CD4-positive, alpha-beta memory T cell (primary cell): ENCODE measurements around the gene IL17RC. TPM values are rescaled to one million over a fixed set of nuclear protein-coding genes. Genes with fewer than 3 reads are reported as not detected.
"Not testable (repeated sequence)": the region's sequence is repeated elsewhere in the genome, so short reads cannot be mapped to it uniquely, and the experiment has no call there.

ENCODE experiments used
- CTCF ChIA-PET: fragments of 350-600 bp; sonication (Branson Sonifier 250); formaldehyde crosslinking; loops from one replicate; lab custom pipeline; 2021; ENCODE audit warnings: inconsistent platforms; ENCODE audit not compliant: partially characterized antibody; lab: Charles Lee
- POLR2A ChIA-PET: fragments of 350-600 bp; sonication (Branson Sonifier 250); formaldehyde crosslinking; loops from one replicate; lab custom pipeline; 2021; ENCODE audit not compliant: partially characterized antibody; lab: Charles Lee
- DNase-seq, 5 donors: peaks; one replicate each; pipeline versions ENCODE4 v3.0.0 to v3.0.0-alpha.2; 2020 to 2022; ENCODE audit warnings: mixed read lengths in 1 of 5
- H3K27ac ChIP-seq: one replicate; pipeline ENCODE4 v1.7.0; 2013; ENCODE audit warnings: low read depth, low read length
- H3K27me3 ChIP-seq: 2 replicates; pipeline ENCODE4 v1.7.0; 2013; ENCODE audit warnings: mild to moderate bottlenecking, low read length, moderate library complexity; ENCODE audit not compliant: insufficient read depth
- H3K36me3 ChIP-seq: 2 replicates; pipeline ENCODE4 v1.7.0; 2013; ENCODE audit warnings: mild to moderate bottlenecking, low read length, moderate library complexity; ENCODE audit not compliant: insufficient read depth
- H3K4me1 ChIP-seq: 2 replicates; pipeline ENCODE4 v1.7.0; 2013; ENCODE audit warnings: mild to moderate bottlenecking, low read length, moderate library complexity; ENCODE audit not compliant: insufficient read depth
- H3K4me3 ChIP-seq, 2 donors: one replicate each; pipeline ENCODE4 v1.7.0; 2013; ENCODE audit warnings: low read length in 2 of 2, mild to moderate bottlenecking in 1 of 2
- H3K9me3 ChIP-seq, 2 donors: one replicate each; pipeline ENCODE4 v1.7.0; 2013; ENCODE audit warnings: low read length in 2 of 2, control low read depth in 1 of 2; ENCODE audit not compliant: control insufficient read depth in 1 of 2
- H3K27ac Mint-ChIP-seq, 7 donors: one replicate each; pipeline ENCODE4 v1.8.0; 2020 to 2021; ENCODE audit warnings: mixed read lengths in 7 of 7, mild to moderate bottlenecking in 6 of 7, inconsistent platforms in 3 of 7, moderate library complexity in 3 of 7
- H3K27me3 Mint-ChIP-seq, 2 donors: one replicate each; pipeline ENCODE4 v1.8.0; 2020 to 2021; ENCODE audit warnings: mixed read lengths in 2 of 2
- H3K36me3 Mint-ChIP-seq, 2 donors: one replicate each; pipeline ENCODE4 v1.8.0; 2020 to 2021; ENCODE audit warnings: mixed read lengths in 2 of 2, inconsistent platforms in 1 of 2, mild to moderate bottlenecking in 1 of 2
- H3K4me1 Mint-ChIP-seq, 4 donors: one replicate each; pipeline ENCODE4 v1.8.0; 2020 to 2021; ENCODE audit warnings: mixed read lengths in 4 of 4, mild to moderate bottlenecking in 1 of 4
- H3K4me3 Mint-ChIP-seq, 8 donors: one replicate each; pipeline ENCODE4 v1.8.0; 2020 to 2021; ENCODE audit warnings: mixed read lengths in 8 of 8, mild to moderate bottlenecking in 7 of 8, moderate library complexity in 6 of 8, inconsistent platforms in 3 of 8
- H3K9me3 Mint-ChIP-seq, 8 donors: one replicate each; pipeline ENCODE4 v1.8.0; 2020 to 2021; ENCODE audit warnings: mixed read lengths in 8 of 8, mild to moderate bottlenecking in 5 of 8, inconsistent platforms in 3 of 8, moderate library complexity in 1 of 8
- intact Hi-C: fragments of 100-400 bp; cut with micrococcal nuclease; formaldehyde crosslinking; loops from one replicate; pipeline ENCODE4 v1.15.1; 2023
- polyA plus RNA-seq, 2 donors: library from polyadenylated mRNA; unstranded; fragments of 300-500 nt; fragmentation: Illumina TruSeq; gene quantifications; one replicate each; pipeline ENCODE4 v1.2.3, GENCODE V29; 2021
- total RNA-seq, 2 experiments: library from RNA; stranded (reverse); gene quantifications; one replicate each; pipeline ENCODE4 v1.2.3, GENCODE V29; 2021

IL17RC gene
- total and polyA plus RNA-seq, 4 experiments from 2014 or later, result 0.61 to 8.4 (median 3.4) TPM

DNA sequence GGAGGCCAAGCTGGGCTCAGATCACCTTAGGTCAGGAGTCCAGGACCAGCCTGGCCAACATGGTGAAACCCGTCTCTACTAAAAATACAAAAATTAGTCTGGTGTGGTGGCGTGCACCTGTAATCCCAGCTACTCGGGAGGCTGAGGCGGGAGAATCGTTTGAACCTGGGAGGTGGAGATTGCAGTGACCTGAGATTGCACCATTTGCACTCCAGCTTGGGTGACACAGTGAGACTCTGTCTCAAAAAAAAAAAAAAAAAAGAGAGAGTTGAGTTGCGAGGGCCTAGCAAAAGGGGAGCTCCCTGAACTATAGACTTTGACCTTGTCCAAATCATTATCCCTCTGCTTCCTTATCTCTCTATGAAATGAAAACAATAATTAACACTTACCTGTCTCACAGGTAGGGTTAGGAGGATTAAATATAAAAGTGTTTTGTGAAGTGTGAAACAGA, 15.9 kb upstream of the IL17RC start:
- H3K27ac ChIP-seq, H3K27me3 ChIP-seq, H3K36me3 Mint-ChIP-seq, H3K36me3 ChIP-seq, H3K9me3 ChIP-seq, H3K9me3 Mint-ChIP-seq, intact Hi-C loops, H3K27me3 Mint-ChIP-seq, H3K4me3 ChIP-seq, DNase-seq: not testable (repeated sequence)
- H3K27ac Mint-ChIP-seq, result peak overlapping the region in 5 of 7 donors; percentile 33 to 84 (median 54)
- peaks cover 26 to 41% (median 33%) of the 10 kb centered on the region in 4 donors for H3K4me1 Mint-ChIP-seq
- ChIA-PET CTCF (interaction anchor here (1.5 to 2.6 kb wide), 3 partner anchors 9 to 32 kb away, joined by 3 to 17 read pairs (median 5); partner anchors contain the start of gene CRELD1), POLR2A (interaction anchor here (2.4 to 5.0 kb wide), 3 partner anchors 9 to 31 kb away, joined by 25 to 40 read pairs (median 30); partner anchors contain the start of genes CRELD1 and JAGN1)
- H3K4me1 ChIP-seq, result peaks cover 29% of the 10 kb centered on the region
- peak overlapping the region in 3 of 8 donors; percentile 29 to 65 (median 48) for H3K4me3 Mint-ChIP-seq

- Mint-ChIP-seq H3K4me1 (peaks cover 25 to 41% (median 28%) of the 10 kb centered on the region in 4 donors), H3K4me3 (peak overlapping the region; percentile 42 to 80 (median 70)), H3K27me3 (no peaks in the 10 kb centered on the region), H3K36me3 (no peaks in the 10 kb centered on the region), H3K27ac (peak overlapping the region; percentile 67 to 94 (median 88)), H3K9me3 (no peaks in the 10 kb centered on the region)
- ChIA-PET CTCF (interaction anchor here (0.7 to 2.6 kb wide), 5 partner anchors 10 to 70 kb away, joined by 3 to 17 read pairs (median 4); partner anchors contain the start of gene CRELD1), POLR2A (interaction anchor here (0.8 to 5.0 kb wide), 7 partner anchors 10 to 92 kb away, joined by 3 to 40 read pairs (median 6); partner anchors contain the start of genes CRELD1, JAGN1 and TTLL3)
- no peaks in the 10 kb centered on the region for H3K27me3 ChIP-seq
- H3K9me3 ChIP-seq, result no peaks in the 10 kb centered on the region
- DNase-seq, result peak; percentile 22 to 61 (median 35)
- H3K4me1 ChIP-seq, result peaks cover 29% of the 10 kb centered on the region
- H3K36me3 ChIP-seq, result no peaks in the 10 kb centered on the region
- peak overlapping the region; percentile 35 for H3K27ac ChIP-seq
- intact Hi-C loops, result loop anchor here (1.0 kb wide), 1 partner anchor 38 kb away; no protein-coding TSS in a partner anchor
- peak overlapping the region in 1 of 2 donors; percentile 17 for H3K4me3 ChIP-seq
Observed at GRCh38 chr3:9901967-9902366, 14.9 kb upstream of the IL17RC start.

GRCh38 chr3:9902372-9903237, 14.3 kb upstream of the IL17RC start, which contains the start of gene IL17RE:
Gene IL17RE (plus strand): TSS chr3:9902848. CDS start chr3:9902933, 85 bp downstream.
- no peaks in the 10 kb centered on the region for H3K27me3 ChIP-seq
- CTCF ChIA-PET, result interaction anchor here (0.7 to 2.6 kb wide), 8 partner anchors 9 to 69 kb away, joined by 3 to 17 read pairs (median 4); partner anchors contain the start of gene CRELD1
- Mint-ChIP-seq H3K4me3 (peak within 1 kb of the TSS; percentile 59 to 80 (median 74)), H3K27me3 (no peaks in the 10 kb centered on the region), H3K4me1 (peaks cover 24 to 41% (median 25%) of the 10 kb centered on the region in 4 donors), H3K36me3 (no peaks in the 10 kb centered on the region), H3K27ac (peak within 1 kb of the TSS; percentile 67 to 94 (median 88)), H3K9me3 (no peaks in the 10 kb centered on the region)
- peak within 1 kb of the TSS in 1 of 2 donors; percentile 17 for H3K4me3 ChIP-seq
- peak within 1 kb of the TSS; percentile 35 for H3K27ac ChIP-seq
- POLR2A ChIA-PET, result interaction anchor here (0.8 to 5.0 kb wide), 9 partner anchors 10 to 292 kb away, joined by 3 to 40 read pairs (median 4); partner anchors contain the start of genes CRELD1, JAGN1 and TTLL3
- intact Hi-C loops, result loop anchor here (1.0 kb wide), 1 partner anchor 38 kb away; no protein-coding TSS in a partner anchor
- DNase-seq, result peak in 3 of 5 donors; percentile 14 to 33 (median 23)
- H3K4me1 ChIP-seq, result peaks cover 29% of the 10 kb centered on the region
- no peaks in the 10 kb centered on the region for H3K9me3 ChIP-seq
- H3K36me3 ChIP-seq, result no peaks in the 10 kb centered on the region

GRCh38 chr3:9903238-9903624, 13.7 kb upstream of the IL17RC start:
- peak overlapping the region in 4 of 7 donors; percentile 17 to 85 (median 46) for H3K27ac Mint-ChIP-seq
- peaks cover 21 to 40% (median 23%) of the 10 kb centered on the region in 4 donors for H3K4me1 Mint-ChIP-seq
- Histone ChIP-seq H3K27me3 (no peaks in the 10 kb centered on the region), H3K4me1 (peaks cover 29% of the 10 kb centered on the region), H3K9me3 (no peaks in the 10 kb centered on the region), H3K36me3 (no peaks in the 10 kb centered on the region), H3K27ac (no peak overlapping the region), H3K4me3 (no peak overlapping the region)
- intact Hi-C loops, result no loop called here
- no peaks in the 10 kb centered on the region for H3K36me3 Mint-ChIP-seq
- peak overlapping the region; percentile 45 to 79 (median 72) for H3K4me3 Mint-ChIP-seq
- H3K27me3 Mint-ChIP-seq, result no peaks in the 10 kb centered on the region
- ChIA-PET POLR2A (interaction anchor here (1.0 to 5.0 kb wide), 6 partner anchors 10 to 291 kb away, joined by 3 to 40 read pairs (median 16); partner anchors contain the start of genes CRELD1 and JAGN1), CTCF (interaction anchor here (1.1 to 1.8 kb wide), 3 partner anchors 30 to 54 kb away, joined by 4 read pairs; no protein-coding TSS in a partner anchor)
- H3K9me3 Mint-ChIP-seq, result no peaks in the 10 kb centered on the region
- no peak for DNase-seq

GRCh38 chr3:9903904-9904303, 13.0 kb upstream of the IL17RC start:
- Mint-ChIP-seq H3K27ac (peak overlapping the region in 3 of 7 donors; percentile 9 to 84 (median 64)), H3K36me3 (no peaks in the 10 kb centered on the region), H3K4me1 (peaks cover 19 to 33% (median 26%) of the 10 kb centered on the region in 4 donors), H3K9me3 (no peaks in the 10 kb centered on the region), H3K4me3 (peak overlapping the region in 2 of 8 donors; percentile 43 to 59), H3K27me3 (no peaks in the 10 kb centered on the region)
- Histone ChIP-seq H3K36me3 (no peaks in the 10 kb centered on the region), H3K4me3 (no peak overlapping the region), H3K9me3 (no peaks in the 10 kb centered on the region), H3K27me3 (no peaks in the 10 kb centered on the region), H3K27ac (no peak overlapping the region), H3K4me1 (peaks cover 32% of the 10 kb centered on the region)
- ChIA-PET CTCF (interaction anchor here (1.8 kb wide), 1 partner anchor 29 kb away, joined by 4 read pairs; no protein-coding TSS in a partner anchor), POLR2A (interaction anchor here (4.0 to 5.0 kb wide), 2 partner anchors 12 to 28 kb away, joined by 30 to 40 read pairs; partner anchors contain the start of genes CRELD1 and JAGN1)
- intact Hi-C loops, result no loop called here
- DNase-seq, result no peak

GRCh38 chr3:9906480-9906879, 10.4 kb upstream of the IL17RC start:
- DNase-seq, result no peak
- no peak overlapping the region for H3K4me3 ChIP-seq
- Mint-ChIP-seq H3K4me3 (no peak overlapping the region), H3K9me3 (no peaks in the 10 kb centered on the region), H3K4me1 (peaks cover 21 to 41% (median 33%) of the 10 kb centered on the region in 4 donors), H3K27me3 (no peaks in the 10 kb centered on the region), H3K36me3 (no peaks in the 10 kb centered on the region), H3K27ac (no peak overlapping the region)
- H3K9me3 ChIP-seq, result no peaks in the 10 kb centered on the region
- H3K27ac ChIP-seq, result no peak overlapping the region
- no peaks in the 10 kb centered on the region for H3K27me3 ChIP-seq
- intact Hi-C loops, result no loop called here
- ChIA-PET CTCF (interaction anchor here (1.1 kb wide), 1 partner anchor 40 kb away, joined by 5 read pairs; no protein-coding TSS in a partner anchor), POLR2A (interaction anchor here (1.0 to 1.3 kb wide), 2 partner anchors 15 to 27 kb away, joined by 3 read pairs; partner anchors contain the start of gene CRELD1)
- H3K36me3 ChIP-seq, result no peaks in the 10 kb centered on the region
- H3K4me1 ChIP-seq, result peaks cover 37% of the 10 kb centered on the region
